Ovary (tissue), 3 donors: ENCODE measurements around the gene GNB5.

ENCODE experiments used
- CTCF ChIP-seq, 3 donors: fragments of 450-650 bp in 2 of 3; fragments of 200-600 bp in 1 of 3; IDR thresholded peaks; one replicate each; pipeline versions ENCODE4 v1.5.1 to v1.8.0; 2016 to 2022; ENCODE audit warnings: antibody characterized with exemption in 3 of 3, mild to moderate bottlenecking in 1 of 3
- POLR2A ChIP-seq: fragments of 450-650 bp; IDR thresholded peaks from one replicate; pipeline ENCODE4 v1.6.1; 2017; ENCODE audit warnings: antibody characterized with exemption, mild to moderate bottlenecking, moderate library complexity
- donor health status: DM: no; HTN: no; CAD: no.

- TF ChIP-seq CTCF (IDR thresholded peaks at IDR 0.05): no peak
- TF ChIP-seq POLR2A: no peak
Observed at GRCh38 chr15:52164631-52165265, 26.4 kb downstream of the GNB5 start.
